IMR-90 (cell line): ENCODE results near the gene LAMB1. TPM values are rescaled to one million over a fixed set of nuclear protein-coding genes. Genes with fewer than 3 reads are reported as not detected.

Experiments
- ATAC-seq: fragments of 200-7000 bp; cut with Tn5 transposase; 2 replicates; pipeline ENCODE4 v1.9.1; 2020; ENCODE audit warnings: low read depth, mild to moderate bottlenecking, moderate library complexity
- BruUV-seq: library from RNA; stranded (reverse); fragments of 400-500 nt; replicated peaks from 2 replicates; lab custom pipeline; 2021; lab: Mats Ljungman, UMichigan
- CTCF ChIA-PET: fragments of 300-600 bp; formaldehyde crosslinking; extraction: SDS; loops from one replicate; lab custom pipeline; 2021; ENCODE audit warnings: antibody characterized with exemption; lab: Yijun Ruan, JAX
- POLR2A ChIA-PET: fragments of 300-600 bp; sonication (Branson Sonifier 250); formaldehyde crosslinking; loops from one replicate; lab custom pipeline; 2022; ENCODE audit warnings: antibody characterized with exemption; ENCODE audit not compliant: unreplicated experiment; lab: Charles Lee
- DNase-seq: peaks from one replicate; pipeline ENCODE4 v3.0.0; 2013
- H2AFZ ChIP-seq: replicated peaks from 2 replicates; pipeline ENCODE3; 2013; ENCODE audit warnings: low read length, mild to moderate bottlenecking; ENCODE audit not compliant: poor library complexity
- H2AK5ac ChIP-seq: 2 replicates; pipeline ENCODE4 v1.6.1; 2013; ENCODE audit warnings: low read depth, low read length, inconsistent platforms
- H2AK9ac ChIP-seq: replicated peaks from 2 replicates; pipeline ENCODE3; 2013; ENCODE audit warnings: mild to moderate bottlenecking, low read depth, low read length, moderate library complexity; ENCODE audit not compliant: poor library complexity
- H2BK120ac ChIP-seq: 2 replicates; pipeline ENCODE4 v1.6.1; 2013; ENCODE audit warnings: low read depth, low read length, inconsistent platforms
- H2BK15ac ChIP-seq: 3 replicates; pipeline ENCODE4 v1.6.1; 2013; ENCODE audit warnings: low read depth, low read length, inconsistent platforms
- H2BK20ac ChIP-seq: 2 replicates; pipeline ENCODE4 v1.6.1; 2013; ENCODE audit warnings: low read depth, mild to moderate bottlenecking, inconsistent platforms, low read length, moderate library complexity
- H2BK5ac ChIP-seq: 2 replicates; pipeline ENCODE4 v1.6.1; 2013; ENCODE audit warnings: mild to moderate bottlenecking, low read depth, low read length, inconsistent platforms; ENCODE audit not compliant: poor library complexity, severe bottlenecking
- H3K14ac ChIP-seq: replicated peaks from 2 replicates; pipeline ENCODE4 v1.6.1; 2013; ENCODE audit warnings: low read depth, low read length, inconsistent platforms
- H3K18ac ChIP-seq: 2 replicates; pipeline ENCODE4 v1.6.1; 2013; ENCODE audit warnings: low read depth, low read length, control low read depth
- H3K23ac ChIP-seq: 2 replicates; pipeline ENCODE4 v1.6.1; 2013; ENCODE audit warnings: low read depth, low read length, inconsistent platforms
- H3K27ac ChIP-seq: 2 replicates; pipeline ENCODE4 v1.5.1; 2013; ENCODE audit warnings: mild to moderate bottlenecking, control low read depth, low read length; ENCODE audit not compliant: insufficient read depth
- H3K27me3 ChIP-seq: 2 replicates; pipeline ENCODE4 v1.6.1; 2013; ENCODE audit warnings: low read length; ENCODE audit not compliant: control insufficient read depth, insufficient read depth
- H3K36me3 ChIP-seq: 2 replicates; pipeline ENCODE4 v1.6.1; 2013; ENCODE audit warnings: low read length, mixed read lengths; ENCODE audit not compliant: control insufficient read depth, insufficient read depth
- H3K4ac ChIP-seq: 2 replicates; pipeline ENCODE4 v1.6.1; 2013; ENCODE audit warnings: low read depth, low read length, inconsistent platforms
- H3K4me1 ChIP-seq: 2 replicates; pipeline ENCODE4 v1.6.1; 2013; ENCODE audit warnings: low read length, mixed read lengths; ENCODE audit not compliant: control insufficient read depth, insufficient read depth
- H3K4me2 ChIP-seq: 2 replicates; pipeline ENCODE4 v1.6.1; 2013; ENCODE audit warnings: low read depth, mild to moderate bottlenecking, control low read depth, low read length, moderate library complexity
- H3K4me3 ChIP-seq: 2 replicates; pipeline ENCODE4 v1.5.1; 2013; ENCODE audit warnings: low read depth, mild to moderate bottlenecking, control low read depth, low read length, moderate library complexity; ENCODE audit not compliant: insufficient read depth
- H3K56ac ChIP-seq: 2 replicates; pipeline ENCODE4 v1.6.1; 2013; ENCODE audit warnings: low read length, inconsistent platforms; ENCODE audit not compliant: insufficient read depth; ENCODE audit errors: extremely low read depth
- H3K79me1 ChIP-seq, 2 experiments: 2 replicates each; pipeline ENCODE4 v1.6.1; 2013; ENCODE audit warnings: low read length in 2 of 2, inconsistent platforms in 1 of 2, low read depth in 1 of 2
- H3K9ac ChIP-seq: 2 replicates; pipeline ENCODE4 v1.6.1; 2013; ENCODE audit warnings: low read depth, low read length, control low read depth
- H3K9me1 ChIP-seq: 2 replicates; pipeline ENCODE4 v1.6.1; 2013; ENCODE audit warnings: low read length, inconsistent platforms; ENCODE audit not compliant: insufficient read depth
- H3K9me3 ChIP-seq: 2 replicates; pipeline ENCODE4 v1.6.1; 2013; ENCODE audit warnings: low read length; ENCODE audit not compliant: control insufficient read depth, insufficient read depth
- H4K20me1 ChIP-seq: 2 replicates; pipeline ENCODE4 v1.6.1; 2013; ENCODE audit warnings: low read length, inconsistent platforms; ENCODE audit not compliant: insufficient read depth
- H4K5ac ChIP-seq: 2 replicates; pipeline ENCODE4 v1.6.1; 2013; ENCODE audit warnings: mild to moderate bottlenecking, low read depth, low read length, control low read depth
- H4K8ac ChIP-seq, 2 experiments: 2 replicates each; pipeline ENCODE4 v1.6.1; 2013; ENCODE audit warnings: low read depth in 2 of 2, low read length in 2 of 2, control low read depth in 1 of 2, inconsistent platforms in 1 of 2
- H4K91ac ChIP-seq: 2 replicates; pipeline ENCODE4 v1.6.1; 2013; ENCODE audit warnings: low read depth, low read length, inconsistent platforms; ENCODE audit not compliant: insufficient read depth
- BHLHE40 ChIP-seq: fragments of 150-350 bp; IDR thresholded peaks from 2 replicates; pipeline ENCODE4 v1.6.1; 2016; ENCODE audit warnings: mild to moderate bottlenecking, low read depth, low read length
- CEBPB ChIP-seq: IDR thresholded peaks from 2 replicates; pipeline ENCODE4 v1.6.1; 2012; ENCODE audit warnings: low read depth, low read length, improper control_type of control experiment
- CHD1 ChIP-seq: IDR thresholded peaks from 2 replicates; pipeline ENCODE4 v1.6.1; 2012; ENCODE audit warnings: low read depth, low read length, improper control_type of control experiment
- ELK1 ChIP-seq: fragments of 150-350 bp; IDR thresholded peaks from 2 replicates; pipeline ENCODE4 v1.6.1; 2016; ENCODE audit warnings: low read depth, mild to moderate bottlenecking, low read length, moderate library complexity, borderline replicate concordance
- FOS ChIP-seq: fragments of 150-350 bp; IDR thresholded peaks from 2 replicates; pipeline ENCODE4 v1.6.1; 2016; ENCODE audit warnings: low read depth, low read length
- MAFK ChIP-seq: IDR thresholded peaks from 2 replicates; pipeline ENCODE4 v1.6.1; 2012; ENCODE audit warnings: low read depth, low read length, improper control_type of control experiment
- MAZ ChIP-seq: IDR thresholded peaks from 2 replicates; pipeline ENCODE4 v1.6.1; 2012; ENCODE audit warnings: low read depth, mild to moderate bottlenecking, low read length, improper control_type of control experiment, moderate library complexity, borderline replicate concordance
- MXI1 ChIP-seq: IDR thresholded peaks from 2 replicates; pipeline ENCODE4 v1.6.1; 2012; ENCODE audit warnings: low read depth, mild to moderate bottlenecking, low read length, moderate library complexity, borderline replicate concordance
- NFE2L2 ChIP-seq: fragments of 150-350 bp; IDR thresholded peaks from 2 replicates; pipeline ENCODE4 v1.6.1; 2016; ENCODE audit warnings: low read depth, mild to moderate bottlenecking, low read length
- POLR2A ChIP-seq: IDR thresholded peaks from 2 replicates; pipeline ENCODE4 v1.6.1; 2012; ENCODE audit warnings: mild to moderate bottlenecking, low read depth, low read length
- RAD21 ChIP-seq: IDR thresholded peaks from 2 replicates; pipeline ENCODE4 v1.6.1; 2012; ENCODE audit warnings: low read length, improper control_type of control experiment
- RCOR1 ChIP-seq: IDR thresholded peaks from 2 replicates; pipeline ENCODE4 v1.6.1; 2012; ENCODE audit warnings: mild to moderate bottlenecking, low read length, improper control_type of control experiment; ENCODE audit not compliant: insufficient replicate concordance
- RFX5 ChIP-seq: IDR thresholded peaks from 2 replicates; pipeline ENCODE4 v1.8.0; 2012; ENCODE audit warnings: low read depth, mild to moderate bottlenecking, low read length, moderate library complexity
- SMC3 ChIP-seq: fragments of 150-350 bp; IDR thresholded peaks from 2 replicates; pipeline ENCODE4 v1.6.1; 2016; ENCODE audit warnings: low read depth, mild to moderate bottlenecking, antibody characterized with exemption, low read length, moderate library complexity
- USF2 ChIP-seq: fragments of 150-350 bp; IDR thresholded peaks from 2 replicates; pipeline ENCODE4 v1.6.1; 2017; ENCODE audit warnings: mild to moderate bottlenecking, antibody characterized with exemption, low read length, low read depth
- WGBS, 2 experiments: methylation state at CpG; one replicate each; pipeline versions ENCODE4 v1.1.5 to v1.1.7; 2013; ENCODE audit warnings: missing lambda C conversion rate in 2 of 2; ENCODE audit not compliant: insufficient read length in 1 of 2; ENCODE audit errors: extremely low coverage in 2 of 2; 5-methylcytosine and 5-hydroxymethylcytosine counted together
- dilution Hi-C: fragments of 300-500 bp; cut with HindIII; formaldehyde crosslinking; loops from one replicate; pipeline ENCODE4 v1.14.3; 2018; ENCODE audit warnings: low sequenced_read_pairs; ENCODE audit not compliant: unreplicated experiment
- in situ Hi-C: fragments of 300-500 bp; cut with MboI; formaldehyde crosslinking; loops from 3 replicates; pipeline ENCODE4 v1.14.3; 2019; ENCODE audit warnings: low sequenced_read_pairs, inconsistent platforms, mixed read lengths
- intact Hi-C: fragments of 100-400 bp; cut with micrococcal nuclease; formaldehyde crosslinking; loops from 2 replicates; pipeline ENCODE4 v1.10.0; 2022
- polyA plus RNA-seq, 3 experiments: library from polyadenylated mRNA; depleted of rRNA; stranded (reverse); fragments of >200 nt; gene quantifications; 2 replicates each; pipeline ENCODE4 v1.2.3, GENCODE V29; 2012; ENCODE audit warnings: low replicate concordance in 1 of 3
- total RNA-seq: library from RNA; depleted of rRNA; stranded (reverse); fragments of >200 nt; gene quantifications from 2 replicates; pipeline ENCODE4 v1.2.3, GENCODE V29; 2012
- TF ChIP-seq, protein P1 (sequence below): conservative IDR thresholded peaks from 2 replicates; pipeline ENCODE4 v1.5.1; 2012; ENCODE audit warnings: mild to moderate bottlenecking, low read depth, low read length, improper control_type of control experiment

LAMB1 gene
- total and polyA plus RNA-seq, 2 of the 4 experiments (the other 2 are of a cell fraction), result 114 to 117 TPM

GRCh38 chr7:107889992-107890391 lies 113.0 kb downstream of the LAMB1 start:
- peaks cover 5% of the 10 kb centered on the region for H3K4me1 ChIP-seq
- DNase-seq (no peak), ATAC-seq (no peak)
- H3K27me3 ChIP-seq, result peaks cover 6% of the 10 kb centered on the region
- no peak overlapping the region for H2AK9ac ChIP-seq
- peak overlapping the region; percentile 68; the same call in 1 of the 2 replicates for H4K5ac ChIP-seq
- H3K79me1 ChIP-seq, result peaks cover 17 to 27% of the 10 kb centered on the region in 2 experiments; a peak in 3 of 4 replicates
- no peak overlapping the region for H2BK5ac ChIP-seq
- H3K36me3 ChIP-seq, result 0 out of 2 replicates have a peak, but pooled peaks cover 2% of the 10 kb centered on the region
- no peak overlapping the region for H2BK20ac ChIP-seq
- no peaks in the 10 kb centered on the region for H3K9me3 ChIP-seq
- CTCF ChIA-PET, result interaction anchor here (0.7 to 3.0 kb wide), 3 partner anchors 10 to 256 kb away, joined by 4 to 15 read pairs (median 4); no protein-coding TSS in a partner anchor
- POLR2A ChIA-PET, result interaction anchor here (0.9 kb wide), 1 partner anchor 12 kb away, joined by 3 read pairs; no protein-coding TSS in a partner anchor
- intact Hi-C loops (no loop called here), in situ Hi-C loops (no loop called here), dilution Hi-C loops (no loop called here)
- no peak overlapping the region for H4K91ac ChIP-seq
- peaks cover 7% of the 10 kb centered on the region; the same call in 1 of the 2 replicates for H3K9me1 ChIP-seq
- H2BK120ac ChIP-seq, result no peak overlapping the region
- TF ChIP-seq MXI1 (no peak), ELK1 (no peak), RAD21 (no peak), BHLHE40 (no peak), CHD1 (no peak), POLR2A (no peak), NFE2L2 (no peak), CEBPB (no peak), SMC3 (no peak), RFX5 (no peak), MAZ (no peak), RCOR1 (no peak), FOS (no peak), MAFK (no peak), USF2 (no peak)
- TF ChIP-seq, protein P1, sequence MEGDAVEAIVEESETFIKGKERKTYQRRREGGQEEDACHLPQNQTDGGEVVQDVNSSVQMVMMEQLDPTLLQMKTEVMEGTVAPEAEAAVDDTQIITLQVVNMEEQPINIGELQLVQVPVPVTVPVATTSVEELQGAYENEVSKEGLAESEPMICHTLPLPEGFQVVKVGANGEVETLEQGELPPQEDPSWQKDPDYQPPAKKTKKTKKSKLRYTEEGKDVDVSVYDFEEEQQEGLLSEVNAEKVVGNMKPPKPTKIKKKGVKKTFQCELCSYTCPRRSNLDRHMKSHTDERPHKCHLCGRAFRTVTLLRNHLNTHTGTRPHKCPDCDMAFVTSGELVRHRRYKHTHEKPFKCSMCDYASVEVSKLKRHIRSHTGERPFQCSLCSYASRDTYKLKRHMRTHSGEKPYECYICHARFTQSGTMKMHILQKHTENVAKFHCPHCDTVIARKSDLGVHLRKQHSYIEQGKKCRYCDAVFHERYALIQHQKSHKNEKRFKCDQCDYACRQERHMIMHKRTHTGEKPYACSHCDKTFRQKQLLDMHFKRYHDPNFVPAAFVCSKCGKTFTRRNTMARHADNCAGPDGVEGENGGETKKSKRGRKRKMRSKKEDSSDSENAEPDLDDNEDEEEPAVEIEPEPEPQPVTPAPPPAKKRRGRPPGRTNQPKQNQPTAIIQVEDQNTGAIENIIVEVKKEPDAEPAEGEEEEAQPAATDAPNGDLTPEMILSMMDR, result no peak
- H3K4me3 ChIP-seq, result no peak overlapping the region
- no peak overlapping the region for H3K9ac ChIP-seq
- BruUV-seq, result no TSS peak
- H2AK5ac ChIP-seq, result no peak overlapping the region
- H3K56ac ChIP-seq, result no peak overlapping the region
- no peak overlapping the region for H2BK15ac ChIP-seq
- H3K4ac ChIP-seq, result no peak overlapping the region
- H3K14ac ChIP-seq, result no peak overlapping the region
- no peak overlapping the region for H3K18ac ChIP-seq
- WGBS, 2 experiments, result no CpG with 5 or more reads among the region's 3 CpGs
- peaks cover 16% of the 10 kb centered on the region for H4K20me1 ChIP-seq
- no peak overlapping the region for H3K23ac ChIP-seq
- no peak overlapping the region for H3K27ac ChIP-seq
- H4K8ac ChIP-seq, result peak overlapping the region; percentile 80 to 89; a peak in 3 of 4 replicates
- H2AFZ ChIP-seq, result no peak overlapping the region
- H3K4me2 ChIP-seq, result no peak overlapping the region
